ENCODE results near the gene B3GNT7.
"Not testable (repeated sequence)": the region's sequence is repeated elsewhere in the genome, so short reads cannot be mapped to it uniquely, and the experiment has no call there.

Gene B3GNT7

GRCh38 chr2:231405601-231406367 lies 10.3 kb downstream of the B3GNT7 start:
- DNase-seq, result peak; percentile 50

- not testable (repeated sequence) for DNase-seq
These were observed 12.2 kb downstream of the B3GNT7 start for GRCh38 chr2:231407686-231408085.

- DNase-seq, result not testable (repeated sequence)
These were observed 12.8 kb downstream of the B3GNT7 start for GRCh38 chr2:231408304-231408703.

GRCh38 chr2:231409776-231410175 lies 14.3 kb downstream of the B3GNT7 start:
- DNase-seq, result no peak

- DNase-seq, result no peak
These were observed 14.9 kb downstream of the B3GNT7 start for GRCh38 chr2:231410293-231411004.

- DNase-seq, result no peak
These were observed 15.7 kb downstream of the B3GNT7 start for GRCh38 chr2:231411237-231411636.

GRCh38 chr2:231411831-231412617 lies 16.5 kb downstream of the B3GNT7 start:
- peak; percentile 71 for DNase-seq

GRCh38 chr2:231412618-231412963 lies 17.1 kb downstream of the B3GNT7 start:
- no peak for DNase-seq

GRCh38 chr2:231413456-231413855 lies 17.9 kb downstream of the B3GNT7 start:
- DNase-seq, result no peak

GRCh38 chr2:231413921-231414476 lies 18.5 kb downstream of the B3GNT7 start:
- DNase-seq, result no peak

- no peak for DNase-seq
These were observed 19.5 kb downstream of the B3GNT7 start for GRCh38 chr2:231415029-231415428.

- DNase-seq, result no peak
These were observed 23.5 kb downstream of the B3GNT7 start for GRCh38 chr2:231418820-231419640.

- DNase-seq, result no peak
These were observed 25.6 kb downstream of the B3GNT7 start for GRCh38 chr2:231421051-231421580.

- DNase-seq, result no peak
These were observed 26.5 kb downstream of the B3GNT7 start for GRCh38 chr2:231422056-231422455.

GRCh38 chr2:231423176-231423575 lies 27.7 kb downstream of the B3GNT7 start:
- no peak for DNase-seq

GRCh38 chr2:231425291-231425810 lies 29.8 kb downstream of the B3GNT7 start:
- no peak for DNase-seq

- peak; percentile 87 for DNase-seq
These were observed 30.5 kb downstream of the B3GNT7 start for GRCh38 chr2:231425811-231426703.

- no peak for DNase-seq
These were observed 31.6 kb downstream of the B3GNT7 start for GRCh38 chr2:231427116-231427515.

- DNase-seq, result no peak
These were observed 33.6 kb downstream of the B3GNT7 start for GRCh38 chr2:231429152-231429551.

GRCh38 chr2:231429901-231430300 lies 34.4 kb downstream of the B3GNT7 start:
- DNase-seq, result no peak

- DNase-seq, result not testable (repeated sequence)
These were observed 34.9 kb downstream of the B3GNT7 start for GRCh38 chr2:231430437-231430836.

Measured in CD4-positive, alpha-beta T cell treated with Interleukin-21 for 1 hour (primary cell).